ENCODE measurements around the gene RPP25L. TPM values are rescaled to one million over a fixed set of nuclear protein-coding genes. Genes with fewer than 3 reads are reported as not detected.

Gene RPP25L
- total RNA-seq, 6 donors from 2014 or later = 16.5 to 27.0 (median 21.7) TPM

DNA sequence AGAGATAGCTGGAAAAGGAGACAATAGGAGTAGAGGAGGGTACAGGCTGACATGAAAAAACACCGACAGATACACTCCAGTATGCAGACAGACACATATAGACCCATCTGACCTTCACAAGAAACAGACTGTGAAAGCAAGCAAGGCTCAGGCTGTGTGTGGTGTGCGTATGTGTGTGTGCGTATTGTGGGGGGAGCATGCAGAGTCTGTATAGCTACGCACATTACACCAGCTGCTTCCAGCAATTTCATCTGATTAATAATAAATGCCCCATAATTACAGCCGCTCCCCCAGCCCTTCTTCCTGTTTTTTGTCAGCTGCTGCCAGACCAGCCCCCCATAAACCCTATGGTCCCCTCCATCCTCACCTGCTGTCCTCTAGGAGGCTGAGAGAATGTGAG lies 29.1 kb downstream of the RPP25L start:
- no peak overlapping the region for H3K4me3 ChIP-seq
- ATAC-seq (ENCODE audit: low FRiP score in 2 of 2) = no peak
- no peaks in the 10 kb centered on the region for H3K9me3 ChIP-seq
- H3K36me3 ChIP-seq = no peaks in the 10 kb centered on the region
- no peak for DNase-seq
- 72 to 87% methylated on average over 5 of the region's 5 CpGs for WGBS, 2 donors
- no peak for TF ChIP-seq POLR2A (IDR thresholded peaks at IDR 0.05)
- TF ChIP-seq, protein P1, sequence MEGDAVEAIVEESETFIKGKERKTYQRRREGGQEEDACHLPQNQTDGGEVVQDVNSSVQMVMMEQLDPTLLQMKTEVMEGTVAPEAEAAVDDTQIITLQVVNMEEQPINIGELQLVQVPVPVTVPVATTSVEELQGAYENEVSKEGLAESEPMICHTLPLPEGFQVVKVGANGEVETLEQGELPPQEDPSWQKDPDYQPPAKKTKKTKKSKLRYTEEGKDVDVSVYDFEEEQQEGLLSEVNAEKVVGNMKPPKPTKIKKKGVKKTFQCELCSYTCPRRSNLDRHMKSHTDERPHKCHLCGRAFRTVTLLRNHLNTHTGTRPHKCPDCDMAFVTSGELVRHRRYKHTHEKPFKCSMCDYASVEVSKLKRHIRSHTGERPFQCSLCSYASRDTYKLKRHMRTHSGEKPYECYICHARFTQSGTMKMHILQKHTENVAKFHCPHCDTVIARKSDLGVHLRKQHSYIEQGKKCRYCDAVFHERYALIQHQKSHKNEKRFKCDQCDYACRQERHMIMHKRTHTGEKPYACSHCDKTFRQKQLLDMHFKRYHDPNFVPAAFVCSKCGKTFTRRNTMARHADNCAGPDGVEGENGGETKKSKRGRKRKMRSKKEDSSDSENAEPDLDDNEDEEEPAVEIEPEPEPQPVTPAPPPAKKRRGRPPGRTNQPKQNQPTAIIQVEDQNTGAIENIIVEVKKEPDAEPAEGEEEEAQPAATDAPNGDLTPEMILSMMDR (IDR thresholded peaks at IDR 0.05) = no peak
- no peak for TF ChIP-seq EP300 (IDR thresholded peaks at IDR 0.05)
- no peak overlapping the region for H3K27ac ChIP-seq
- peaks cover 0 to 25% (median 12%) of the 10 kb centered on the region in 4 donors for H3K27me3 ChIP-seq
- H3K4me1 ChIP-seq = peaks cover 5 to 14% (median 8%) of the 10 kb centered on the region in 4 donors

DNA sequence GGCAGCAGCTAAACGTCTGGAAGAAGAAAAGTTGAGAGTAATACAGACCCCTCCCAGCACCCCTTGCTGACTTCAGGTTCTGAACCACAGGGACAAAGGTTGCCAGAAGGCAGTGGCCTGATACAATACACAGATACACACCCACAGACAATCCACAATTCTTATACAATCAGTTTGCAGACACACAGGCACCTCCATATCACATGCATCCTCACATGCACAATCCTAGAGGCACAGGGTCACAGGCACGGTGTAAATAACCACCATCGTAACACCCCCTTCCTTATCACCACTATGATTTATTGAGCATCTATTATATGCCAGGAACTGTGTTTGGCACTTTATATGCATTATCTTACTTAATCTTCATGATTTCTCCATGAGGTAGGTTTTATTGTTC lies 30.6 kb downstream of the RPP25L start:
- ATAC-seq (ENCODE audit: low FRiP score in 2 of 2) (no peak), DNase-seq (no peak)
- H3K9me3 ChIP-seq = no peaks in the 10 kb centered on the region
- no peak overlapping the region for H3K4me3 ChIP-seq
- no peaks in the 10 kb centered on the region for H3K36me3 ChIP-seq
- peaks cover 9 to 21% (median 11%) of the 10 kb centered on the region in 4 donors for H3K4me1 ChIP-seq
- no peak overlapping the region for H3K27ac ChIP-seq
- H3K27me3 ChIP-seq = peaks cover 0 to 30% (median 15%) of the 10 kb centered on the region in 4 donors
- TF ChIP-seq, protein P1 (IDR thresholded peaks at IDR 0.05) = no peak
- TF ChIP-seq POLR2AphosphoS5 (IDR thresholded peaks at IDR 0.05) (no peak), POLR2A (IDR thresholded peaks at IDR 0.05) (no peak), EP300 (IDR thresholded peaks at IDR 0.05) (no peak)
- WGBS, 2 donors = 83 to 90% methylated on average over 2 to 3 of the region's 3 CpGs

DNA sequence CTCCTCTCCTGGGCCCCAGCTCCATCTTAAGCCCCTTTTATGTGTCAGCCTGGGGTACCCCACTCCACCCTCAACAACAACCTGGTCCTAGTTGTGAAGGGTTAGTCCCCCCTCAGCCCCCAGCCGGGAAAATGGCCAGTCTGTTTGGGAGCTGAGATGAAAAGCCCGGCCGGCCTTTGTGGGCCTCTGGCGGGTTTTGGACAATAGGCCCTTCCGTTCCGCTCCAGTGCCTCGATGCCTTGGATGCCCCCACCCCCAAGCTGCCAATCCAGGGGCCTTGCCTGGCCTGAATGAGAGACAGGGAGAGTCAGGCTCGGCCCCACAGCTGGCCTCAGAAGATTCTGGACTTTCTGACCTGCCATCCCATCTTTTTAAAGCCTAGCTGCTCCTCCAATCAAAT lies 31.5 kb downstream of the RPP25L start:
- ATAC-seq (ENCODE audit: low FRiP score in 2 of 2) (no peak), DNase-seq (no peak)
- H3K27me3 ChIP-seq = peaks cover 0 to 25% (median 15%) of the 10 kb centered on the region in 4 donors
- no peak overlapping the region for H3K27ac ChIP-seq
- no peak overlapping the region for H3K4me3 ChIP-seq
- H3K4me1 ChIP-seq = peaks cover 9 to 21% (median 11%) of the 10 kb centered on the region in 4 donors
- WGBS, 2 donors = 66 to 74% methylated on average over 4 to 8 of the region's 8 CpGs
- no peaks in the 10 kb centered on the region for H3K9me3 ChIP-seq
- TF ChIP-seq EP300 (IDR thresholded peaks at IDR 0.05) (no peak), POLR2A (IDR thresholded peaks at IDR 0.05) (no peak), POLR2AphosphoS5 (IDR thresholded peaks at IDR 0.05) (no peak)
- TF ChIP-seq, protein P1 (IDR thresholded peaks at IDR 0.05) = no peak
- H3K36me3 ChIP-seq = no peaks in the 10 kb centered on the region

DNA sequence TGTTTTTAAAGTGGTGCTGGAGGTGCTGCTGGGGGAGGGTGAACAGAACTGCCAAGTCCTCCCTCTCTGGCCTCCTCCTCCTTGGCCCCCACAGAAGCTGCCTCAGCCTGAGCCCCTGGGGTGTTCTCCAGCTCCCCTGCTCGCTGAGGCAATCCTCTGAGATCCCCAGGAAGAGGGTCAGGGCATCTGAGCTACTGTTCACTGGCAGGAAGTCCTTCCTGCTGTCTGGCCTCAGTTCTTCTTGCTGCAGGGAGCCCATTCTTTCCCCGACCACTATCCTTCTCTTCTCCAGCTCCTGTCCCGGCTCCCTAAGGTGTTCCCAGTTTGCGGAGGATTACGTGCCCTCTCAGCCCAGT lies 32.1 kb downstream of the RPP25L start:
- ATAC-seq (ENCODE audit: low FRiP score in 2 of 2) = no peak
- peaks cover 0 to 26% (median 15%) of the 10 kb centered on the region in 4 donors for H3K27me3 ChIP-seq
- 74 to 77% methylated on average over 5 of the region's 5 CpGs for WGBS, 2 donors

More for the DNA sequence above, 32.1 kb downstream of the RPP25L start:
- no peak for DNase-seq
- Histone ChIP-seq H3K27ac (no peak overlapping the region), H3K9me3 (no peaks in the 10 kb centered on the region), H3K4me3 (no peak overlapping the region), H3K4me1 (peaks cover 9 to 21% (median 11%) of the 10 kb centered on the region in 4 donors), H3K36me3 (no peaks in the 10 kb centered on the region)
- TF ChIP-seq POLR2A (IDR thresholded peaks at IDR 0.05) (no peak), POLR2AphosphoS5 (IDR thresholded peaks at IDR 0.05) (no peak), EP300 (IDR thresholded peaks at IDR 0.05) (no peak)
- TF ChIP-seq, protein P1 (IDR thresholded peaks at IDR 0.05) = no peak

All from upper lobe of left lung (tissue), 6 donors.